ENCODE data around the gene SGCD.

Gene SGCD

DNA sequence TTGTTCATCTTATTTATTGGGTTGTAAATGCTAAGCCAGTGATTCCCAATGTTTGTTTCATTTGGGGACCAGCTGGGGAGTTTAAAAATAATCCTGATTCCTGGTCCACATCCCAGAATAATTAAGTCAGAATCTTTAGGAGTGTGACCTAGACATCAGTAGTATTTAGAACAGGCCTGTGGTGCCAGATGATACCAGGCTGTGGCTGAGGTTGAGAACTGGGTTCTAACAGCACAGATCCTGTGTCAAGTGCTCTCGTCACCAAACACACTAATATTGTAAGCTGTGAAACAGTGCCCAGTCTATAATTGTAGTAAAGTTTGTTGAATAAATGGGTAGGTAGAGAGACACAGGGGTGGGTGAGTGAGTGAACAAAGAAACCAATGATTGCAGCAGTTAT, 351.0 kb downstream of the SGCD start:
- TF ChIP-seq, protein P1, sequence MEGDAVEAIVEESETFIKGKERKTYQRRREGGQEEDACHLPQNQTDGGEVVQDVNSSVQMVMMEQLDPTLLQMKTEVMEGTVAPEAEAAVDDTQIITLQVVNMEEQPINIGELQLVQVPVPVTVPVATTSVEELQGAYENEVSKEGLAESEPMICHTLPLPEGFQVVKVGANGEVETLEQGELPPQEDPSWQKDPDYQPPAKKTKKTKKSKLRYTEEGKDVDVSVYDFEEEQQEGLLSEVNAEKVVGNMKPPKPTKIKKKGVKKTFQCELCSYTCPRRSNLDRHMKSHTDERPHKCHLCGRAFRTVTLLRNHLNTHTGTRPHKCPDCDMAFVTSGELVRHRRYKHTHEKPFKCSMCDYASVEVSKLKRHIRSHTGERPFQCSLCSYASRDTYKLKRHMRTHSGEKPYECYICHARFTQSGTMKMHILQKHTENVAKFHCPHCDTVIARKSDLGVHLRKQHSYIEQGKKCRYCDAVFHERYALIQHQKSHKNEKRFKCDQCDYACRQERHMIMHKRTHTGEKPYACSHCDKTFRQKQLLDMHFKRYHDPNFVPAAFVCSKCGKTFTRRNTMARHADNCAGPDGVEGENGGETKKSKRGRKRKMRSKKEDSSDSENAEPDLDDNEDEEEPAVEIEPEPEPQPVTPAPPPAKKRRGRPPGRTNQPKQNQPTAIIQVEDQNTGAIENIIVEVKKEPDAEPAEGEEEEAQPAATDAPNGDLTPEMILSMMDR (IDR thresholded peaks at IDR 0.05; ENCODE audit: low read depth, low read length), result no peak
- Histone ChIP-seq H3K4me1 (no peaks in the 10 kb centered on the region), H3K27me3 (no peaks in the 10 kb centered on the region), H3K9me3 (no peaks in the 10 kb centered on the region), H3K4me3 (ENCODE audit: low read depth, low read length) (no peak overlapping the region), H3K36me3 (no peaks in the 10 kb centered on the region)
- no peak for DNase-seq

DNA sequence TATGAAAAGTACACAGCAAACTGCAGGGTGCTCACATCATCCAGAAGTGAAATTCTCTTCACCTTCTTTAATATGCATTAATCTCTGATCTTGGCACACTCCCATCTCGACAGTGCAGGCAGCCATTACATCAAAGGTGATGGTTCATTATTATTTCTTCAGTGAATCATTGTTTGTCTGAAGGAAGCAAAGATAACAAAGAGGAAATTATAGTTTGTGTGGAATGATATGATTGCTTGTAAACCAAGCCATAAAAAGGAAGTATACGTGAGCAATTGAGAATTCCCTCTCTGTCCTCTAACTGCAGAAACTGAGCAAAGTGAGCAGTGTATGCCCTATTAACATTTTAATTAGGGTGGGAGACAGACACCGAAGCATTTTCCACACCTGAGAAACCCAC, 351.5 kb downstream of the SGCD start:
- DNase-seq, result no peak
- Histone ChIP-seq H3K27me3 (no peaks in the 10 kb centered on the region), H3K36me3 (no peaks in the 10 kb centered on the region), H3K4me3 (ENCODE audit: low read depth, low read length) (no peak overlapping the region), H3K9me3 (no peaks in the 10 kb centered on the region), H3K4me1 (no peaks in the 10 kb centered on the region)
- TF ChIP-seq, protein P1 (IDR thresholded peaks at IDR 0.05; ENCODE audit: low read depth, low read length), result no peak

DNA sequence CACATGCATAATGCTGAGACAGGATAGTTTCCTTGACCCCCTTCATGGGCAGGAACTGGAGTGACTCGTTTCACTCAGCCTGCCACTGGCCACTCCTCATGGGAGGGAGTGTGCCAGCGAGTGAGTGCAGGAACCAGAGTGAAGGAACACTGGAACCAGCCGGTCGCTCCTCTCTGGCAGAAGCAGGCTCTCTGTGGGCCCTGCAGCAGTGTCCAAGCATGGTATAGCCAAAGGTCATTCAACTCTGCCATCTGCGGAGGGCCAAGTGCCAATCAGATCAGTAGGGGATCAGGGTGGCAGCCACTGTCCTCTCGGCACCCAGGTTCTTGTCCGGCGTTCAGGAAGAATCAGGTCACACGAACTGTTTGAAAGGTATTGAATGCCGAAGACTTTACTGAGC, 353.9 kb downstream of the SGCD start:
- Histone ChIP-seq H3K9me3 (no peaks in the 10 kb centered on the region), H3K4me3 (ENCODE audit: low read depth, low read length) (no peak overlapping the region), H3K27me3 (no peaks in the 10 kb centered on the region), H3K36me3 (no peaks in the 10 kb centered on the region), H3K4me1 (no peaks in the 10 kb centered on the region)
- TF ChIP-seq, protein P1 (IDR thresholded peaks at IDR 0.05; ENCODE audit: low read depth, low read length), result no peak
- DNase-seq, result no peak

DNA sequence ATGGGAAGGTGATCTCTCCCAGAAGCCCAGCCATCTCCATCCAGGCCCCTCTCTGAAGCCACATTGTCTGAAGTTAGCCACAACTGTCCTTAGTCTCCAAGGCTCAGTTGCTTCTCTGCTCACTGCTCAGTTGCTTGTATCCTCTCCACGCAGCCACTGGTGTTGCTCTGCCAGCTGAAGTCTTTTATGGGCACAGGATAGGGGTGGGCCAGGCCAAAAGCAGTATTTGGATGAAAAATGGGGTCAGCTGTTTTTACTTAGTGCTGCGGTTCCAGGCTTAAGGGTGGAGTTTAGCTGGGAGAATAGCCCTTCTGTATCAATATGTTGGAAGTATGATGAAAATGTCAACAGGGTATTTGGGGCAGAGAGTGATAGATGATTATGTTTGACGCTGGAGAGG, 354.3 kb downstream of the SGCD start:
- Histone ChIP-seq H3K9me3 (no peaks in the 10 kb centered on the region), H3K4me3 (ENCODE audit: low read depth, low read length) (no peak overlapping the region), H3K36me3 (no peaks in the 10 kb centered on the region), H3K4me1 (no peaks in the 10 kb centered on the region), H3K27me3 (no peaks in the 10 kb centered on the region)
- TF ChIP-seq, protein P1 (IDR thresholded peaks at IDR 0.05; ENCODE audit: low read depth, low read length), result no peak
- no peak for DNase-seq

DNA sequence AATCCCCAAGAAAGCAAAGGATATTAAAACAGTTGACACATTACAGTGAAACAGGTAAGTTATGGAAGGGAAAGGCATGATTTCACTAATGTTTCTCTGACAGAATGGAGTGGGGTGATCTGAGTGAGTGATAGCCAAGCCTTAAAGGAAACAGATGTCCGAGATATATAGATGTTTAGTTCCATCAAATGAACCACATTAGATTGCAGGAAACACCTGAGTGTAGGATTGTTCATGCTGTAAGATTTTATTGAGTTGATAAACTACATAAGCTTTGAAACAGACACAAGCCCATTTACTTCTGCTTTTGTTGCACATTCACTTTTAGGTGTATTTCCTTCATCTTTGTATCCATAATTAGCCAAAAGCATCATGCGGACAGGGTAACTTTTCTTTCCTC, 356.0 kb downstream of the SGCD start:
- no peak overlapping the region for H3K4me3 ChIP-seq (ENCODE audit: low read depth, low read length)
- no peak for DNase-seq
- TF ChIP-seq, protein P1 (IDR thresholded peaks at IDR 0.05; ENCODE audit: low read depth, low read length), result no peak

DNA sequence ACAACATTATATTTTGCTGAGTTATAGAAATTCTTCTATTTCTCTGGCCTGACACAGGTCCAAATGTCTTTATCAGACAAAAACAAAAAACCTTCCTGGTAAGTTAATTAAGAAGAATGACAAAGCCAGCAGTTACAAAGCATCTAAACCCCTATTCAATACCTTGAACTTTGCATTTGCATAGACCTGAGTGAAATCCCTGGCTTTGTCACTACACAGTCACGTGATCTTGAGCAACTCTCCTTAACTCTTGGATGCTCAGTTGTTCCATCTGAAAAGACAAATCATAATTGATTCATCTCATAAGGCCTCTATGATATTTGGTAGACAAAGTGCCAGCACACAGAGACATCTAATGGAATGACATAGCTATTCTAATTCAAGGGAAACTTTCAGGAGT, 356.5 kb downstream of the SGCD start:
- Histone ChIP-seq H3K36me3 (no peaks in the 10 kb centered on the region), H3K27me3 (no peaks in the 10 kb centered on the region), H3K9me3 (no peaks in the 10 kb centered on the region), H3K4me3 (ENCODE audit: low read depth, low read length) (no peak overlapping the region), H3K4me1 (no peaks in the 10 kb centered on the region)
- no peak for DNase-seq
- TF ChIP-seq, protein P1 (IDR thresholded peaks at IDR 0.05; ENCODE audit: low read depth, low read length), result no peak

More for the DNA sequence above, 356.0 kb downstream of the SGCD start:
- Histone ChIP-seq H3K27me3 (no peaks in the 10 kb centered on the region), H3K36me3 (no peaks in the 10 kb centered on the region), H3K4me1 (no peaks in the 10 kb centered on the region), H3K9me3 (no peaks in the 10 kb centered on the region)

Measured in BE2C (cell line).